A549 (cell line): Measurements from ENCODE around the gene ZBTB45. TPM values are rescaled to one million over a fixed set of nuclear protein-coding genes. Genes with fewer than 3 reads are reported as not detected.
A peak's percentile ranks its signal among the peaks of the same experiment; 100 is the strongest.

Experiments used
- ATAC-seq, 2 experiments: fragments of 200-7000 bp in 1 of 2; fragments of >200 bp in 1 of 2; cut with Nextera tagmentation in 1 of 2; cut with Tn5 transposase in 1 of 2; 3 replicates each; pipeline versions ENCODE4 v1.8.0 to v1.9.1; 2018 to 2020; ENCODE audit warnings: mild to moderate bottlenecking in 1 of 2, moderate library complexity in 1 of 2
- CTCF ChIA-PET: fragments of 300-600 bp; sonication (Branson Sonifier 250); formaldehyde crosslinking; extraction: SDS; loops from one replicate; lab custom pipeline; 2021; ENCODE audit warnings: antibody characterized with exemption, inconsistent platforms; lab: Yijun Ruan, JAX
- POLR2A ChIA-PET: fragments of 350-600 bp; formaldehyde crosslinking; extraction: SDS; loops from one replicate; lab custom pipeline; 2021; ENCODE audit warnings: antibody characterized with exemption, inconsistent platforms; lab: Yijun Ruan, JAX
- DNase-seq, 2 experiments: peaks; one replicate each; pipeline versions ENCODE4 v3.0.0 to v3.0.0-alpha.2; 2011 to 2016; ENCODE audit warnings: low read depth in 1 of 2, low spot score in 1 of 2
- FAIRE-seq: peaks from 2 replicates; lab custom pipeline; 2011; peaks lifted over from hg19 to GRCh38; lab: Jason Lieb, UNC
- H3K27ac ChIP-seq, 2 experiments: fragments of >200 bp; sonication (Bioruptor Twin); formaldehyde crosslinking; 3 replicates each; pipeline ENCODE4 v1.5.1; 2016 to 2017
- H3K4me1 ChIP-seq: fragments of >200 bp; sonication (Bioruptor Twin); formaldehyde crosslinking; 3 replicates; pipeline ENCODE4 v1.6.1; 2016
- H3K4me2 ChIP-seq: fragments of >200 bp; sonication (Bioruptor Twin); formaldehyde crosslinking; 3 replicates; pipeline ENCODE4 v1.6.1; 2016
- H3K4me3 ChIP-seq: fragments of >200 bp; sonication (Bioruptor Twin); formaldehyde crosslinking; 3 replicates; pipeline ENCODE4 v1.5.1; 2016
- H3K9me3 ChIP-seq: fragments of >200 bp; sonication (Bioruptor Twin); formaldehyde crosslinking; 3 replicates; pipeline ENCODE4 v1.6.1; 2016
- BHLHE40 ChIP-seq: IDR thresholded peaks from 2 replicates; pipeline ENCODE4 v1.6.1; 2012; ENCODE audit warnings: low read depth, low read length, inconsistent platforms
- CEBPB ChIP-seq, 2 experiments: fragments of >200 bp in 1 of 2; sonication (Bioruptor Twin) in 1 of 2; formaldehyde crosslinking in 1 of 2; IDR thresholded peaks; 2 replicates each; pipeline ENCODE4 v1.6.1; 2012 to 2016
- EHF ChIP-seq: fragments of 250-450 bp; sonication (Bioruptor Pico); IDR thresholded peaks from 2 replicates; pipeline ENCODE4 v1.5.0; 2020; ENCODE audit warnings: mild to moderate bottlenecking
- EP300 ChIP-seq, 2 experiments: fragments of >200 bp; sonication (Bioruptor Twin); formaldehyde crosslinking; IDR thresholded peaks; 2 replicates in 1 of 2; 3 replicates in 1 of 2; pipeline ENCODE4 v1.6.1; 2016 to 2017
- ESRRA ChIP-seq: fragments of 150-350 bp; IDR thresholded peaks from 2 replicates; pipeline ENCODE4 v1.6.1; 2014; ENCODE audit warnings: mild to moderate bottlenecking, low read length, borderline replicate concordance
- FOSL2 ChIP-seq, 2 experiments: fragments of 450-650 bp in 1 of 2; fragments of >200 bp in 1 of 2; sonication (Bioruptor Twin) in 1 of 2; formaldehyde crosslinking; IDR thresholded peaks; 2 replicates each; pipeline versions ENCODE4 v1.5.0 to v1.6.1; 2016 to 2020; ENCODE audit warnings: mild to moderate bottlenecking in 1 of 2, moderate library complexity in 1 of 2
- FOXS1 ChIP-seq: fragments of 250-450 bp; sonication (Bioruptor Pico); IDR thresholded peaks from 2 replicates; pipeline ENCODE4 v1.5.0; 2020; ENCODE audit warnings: mild to moderate bottlenecking, moderate library complexity
- HDAC2 ChIP-seq: fragments of 200-600 bp; sonication (generic); IDR thresholded peaks from 2 replicates; pipeline ENCODE4 v1.6.1; 2016
- MAZ ChIP-seq: fragments of 150-350 bp; IDR thresholded peaks from 2 replicates; pipeline ENCODE4 v1.6.1; 2014; ENCODE audit warnings: antibody characterized with exemption, low read depth, low read length, borderline replicate concordance
- MYC ChIP-seq: IDR thresholded peaks from 2 replicates; pipeline ENCODE4 v1.6.1; 2012; ENCODE audit warnings: mild to moderate bottlenecking, inconsistent platforms, low read length, improper control_type of control experiment, borderline replicate concordance
- NR3C1 ChIP-seq: fragments of >200 bp; sonication (Bioruptor Twin); formaldehyde crosslinking; IDR thresholded peaks from 3 replicates; pipeline ENCODE4 v1.6.1; 2017
- RNF2 ChIP-seq: fragments of 200-600 bp; sonication (generic); IDR thresholded peaks from 2 replicates; pipeline ENCODE4 v1.6.1; 2016; ENCODE audit warnings: low read depth, mild to moderate bottlenecking, antibody characterized with exemption, moderate library complexity, borderline replicate concordance
- TFCP2L1 ChIP-seq: fragments of 250-450 bp; sonication (Bioruptor Pico); IDR thresholded peaks from 2 replicates; pipeline ENCODE4 v1.5.0; 2021; ENCODE audit warnings: mild to moderate bottlenecking
- TP53 ChIP-seq: fragments of 250-450 bp; sonication (Bioruptor Pico); IDR thresholded peaks from 2 replicates; pipeline ENCODE4 v1.5.0; 2021; ENCODE audit warnings: mild to moderate bottlenecking, moderate library complexity
- ZC3H11A ChIP-seq: fragments of 450-650 bp; IDR thresholded peaks from 2 replicates; pipeline ENCODE4 v1.6.1; 2014; ENCODE audit warnings: antibody characterized with exemption, mild to moderate bottlenecking
- ZNF302 ChIP-seq: fragments of 250-450 bp; sonication (Bioruptor Pico); IDR thresholded peaks from 2 replicates; pipeline ENCODE4 v1.9.0; 2021; ENCODE audit warnings: inconsistent platforms, mild to moderate bottlenecking, moderate library complexity
- WGBS: methylation state at CpG from one replicate; pipeline ENCODE4 v1.1.6; 2017; ENCODE audit errors: missing lambda C conversion rate; 5-methylcytosine and 5-hydroxymethylcytosine counted together
- polyA plus RNA-seq, 4 experiments: library from polyadenylated mRNA; depleted of rRNA in 3 of 4; stranded (reverse); fragments of >200 nt; fragmentation: RNase III in 1 of 4; extraction: RNeasy Plus Mini Kit Qiagen cat#74134 plus additional on column Dnase treatment in 1 of 4; gene quantifications; 2 replicates in 3 of 4; 3 replicates in 1 of 4; pipeline ENCODE4 v1.2.3, GENCODE V29; 2011 to 2017
- TF ChIP-seq, protein P1 (sequence below): IDR thresholded peaks from 2 replicates; pipeline ENCODE4 v1.6.1; 2012

The ZBTB45 gene
- polyA plus RNA-seq, 2 of the 4 experiments (the other 2 are of a cell fraction): 6.4 to 13.4 TPM

- H3K4me2 ChIP-seq: peak overlapping the region; percentile 95
- FAIRE-seq (no peak), DNase-seq (no peak), ATAC-seq (no peak)
- CTCF ChIA-PET: interaction anchor here (13.8 kb wide), 1 partner anchor 28 kb away, joined by 222 read pairs; the partner anchor contains the start of gene ZBTB45
- H3K4me3 ChIP-seq: no peak overlapping the region
- 94% methylated on average over 18 of the region's 18 CpGs for WGBS
- peaks cover 23% of the 10 kb centered on the region for H3K4me1 ChIP-seq
- H3K27ac ChIP-seq: no peak overlapping the region
- POLR2A ChIA-PET: interaction anchor here (1.9 kb wide), 1 partner anchor 27 kb away, joined by 7 read pairs; the partner anchor contains the start of gene ZBTB45
- TF ChIP-seq CEBPB (IDR thresholded peaks at IDR 0.05) (no peak), RNF2 (no peak), FOSL2 (IDR thresholded peaks at IDR 0.05) (no peak), FOSL2 (CRISPR knock-in tag; IDR thresholded peaks at IDR 0.05) (no peak), ESRRA (no peak), MYC (no peak), EHF (CRISPR knock-in tag) (no peak)
- no peaks in the 10 kb centered on the region for H3K9me3 ChIP-seq
Observed at GRCh38 chr19:58547323-58548312, 28.0 kb upstream of the ZBTB45 start.

- DNase-seq (no peak), FAIRE-seq (no peak)
- no peaks in the 10 kb centered on the region for H3K9me3 ChIP-seq
- peak overlapping the region; percentile 95 for H3K4me2 ChIP-seq
- POLR2A ChIA-PET: interaction anchor here (1.8 to 4.1 kb wide), 3 partner anchors 8 to 32 kb away, joined by 5 to 184 read pairs (median 103); partner anchors contain the start of genes CHMP2A and ZBTB45
- CTCF ChIA-PET: interaction anchor here (1.3 to 13.8 kb wide), 3 partner anchors 7 to 32 kb away, joined by 3 to 222 read pairs (median 4); partner anchors contain the start of gene ZBTB45
- peaks cover 23% of the 10 kb centered on the region for H3K4me1 ChIP-seq
- H3K4me3 ChIP-seq: peak overlapping the region; percentile 97
- TF ChIP-seq BHLHE40 (no peak), MYC (no peak), TP53 (CRISPR knock-in tag) (0 out of 2 replicates have a peak, but pooled peaks have one; percentile 26), TFCP2L1 (CRISPR knock-in tag) (0 out of 2 replicates have a peak, but pooled peaks have one; percentile 29), FOSL2 (IDR thresholded peaks at IDR 0.05) (no peak), FOSL2 (CRISPR knock-in tag; IDR thresholded peaks at IDR 0.05) (no peak)
- TF ChIP-seq, all 56 proteins: peak for 2
- no peak for ATAC-seq
- 0% methylated on average over 1 of the region's 1 CpG for WGBS
- H3K27ac ChIP-seq: peak overlapping the region; percentile 87 to 95; a peak in 5 of 6 replicates
Observed at GRCh38 chr19:58546019-58546530, 26.5 kb upstream of the ZBTB45 start.

DNA sequence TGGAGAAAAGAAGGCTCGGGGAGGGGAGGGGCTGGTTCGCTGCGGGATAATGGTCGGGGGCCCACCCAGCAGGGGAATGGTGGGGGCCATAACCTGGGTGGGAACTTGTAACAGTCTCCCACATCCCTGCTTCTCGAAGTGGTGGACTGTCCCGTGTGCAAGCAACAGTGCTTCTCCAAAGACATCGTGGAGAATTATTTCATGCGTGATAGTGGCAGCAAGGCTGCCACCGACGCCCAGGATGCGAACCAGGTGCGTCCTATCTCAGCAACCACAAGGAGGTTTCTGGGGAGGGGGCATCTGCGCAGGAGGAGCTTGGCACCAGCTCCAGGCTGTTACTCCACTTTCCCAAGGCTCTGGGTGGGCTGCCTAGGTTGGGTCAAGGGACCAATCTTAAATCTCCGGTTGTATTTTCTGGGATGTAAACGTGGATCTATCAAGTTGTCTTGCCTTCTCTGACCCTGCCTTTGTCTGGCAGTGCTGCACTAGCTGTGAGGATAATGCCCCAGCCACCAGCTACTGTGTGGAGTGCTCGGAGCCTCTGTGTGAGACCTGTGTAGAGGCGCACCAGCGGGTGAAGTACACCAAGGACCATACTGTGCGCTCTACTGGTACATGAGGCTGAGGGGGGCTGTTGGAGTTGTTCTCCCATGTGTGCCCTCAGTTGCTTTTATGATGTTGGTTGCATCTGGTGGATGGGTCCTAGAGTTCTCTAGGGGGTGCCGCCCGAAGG lies 25.8 kb upstream of the ZBTB45 start:
- FAIRE-seq (no peak), ATAC-seq (no peak), DNase-seq (no peak)
- CTCF ChIA-PET: interaction anchor here (1.3 to 13.8 kb wide), 3 partner anchors 8 to 31 kb away, joined by 3 to 222 read pairs (median 4); partner anchors contain the start of gene ZBTB45
- TF ChIP-seq, protein P1, sequence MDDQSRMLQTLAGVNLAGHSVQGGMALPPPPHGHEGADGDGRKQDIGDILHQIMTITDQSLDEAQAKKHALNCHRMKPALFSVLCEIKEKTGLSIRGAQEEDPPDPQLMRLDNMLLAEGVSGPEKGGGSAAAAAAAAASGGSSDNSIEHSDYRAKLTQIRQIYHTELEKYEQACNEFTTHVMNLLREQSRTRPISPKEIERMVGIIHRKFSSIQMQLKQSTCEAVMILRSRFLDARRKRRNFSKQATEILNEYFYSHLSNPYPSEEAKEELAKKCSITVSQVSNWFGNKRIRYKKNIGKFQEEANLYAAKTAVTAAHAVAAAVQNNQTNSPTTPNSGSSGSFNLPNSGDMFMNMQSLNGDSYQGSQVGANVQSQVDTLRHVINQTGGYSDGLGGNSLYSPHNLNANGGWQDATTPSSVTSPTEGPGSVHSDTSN: no peak
- TF ChIP-seq ZC3H11A (no peak), FOXS1 (CRISPR knock-in tag) (no peak), EP300 (IDR thresholded peaks at IDR 0.05) (no peak), ZNF302 (CRISPR knock-in tag) (no peak), NR3C1 (no peak), TFCP2L1 (CRISPR knock-in tag) (no peak), MAZ (no peak), HDAC2 (no peak)
- Histone ChIP-seq H3K4me2 (peak overlapping the region; percentile 95), H3K9me3 (no peaks in the 10 kb centered on the region), H3K4me3 (peak overlapping the region; percentile 97), H3K4me1 (peaks cover 23% of the 10 kb centered on the region), H3K27ac (peak overlapping the region; percentile 87 to 95)
- POLR2A ChIA-PET: interaction anchor here (1.8 to 4.1 kb wide), 4 partner anchors 9 to 31 kb away, joined by 5 to 184 read pairs (median 70); partner anchors contain the start of genes CHMP2A, UBE2M and ZBTB45
- 4% methylated on average over 21 of the region's 21 CpGs for WGBS
